ENCODE results near the gene DPYD.

The DPYD gene

DNA sequence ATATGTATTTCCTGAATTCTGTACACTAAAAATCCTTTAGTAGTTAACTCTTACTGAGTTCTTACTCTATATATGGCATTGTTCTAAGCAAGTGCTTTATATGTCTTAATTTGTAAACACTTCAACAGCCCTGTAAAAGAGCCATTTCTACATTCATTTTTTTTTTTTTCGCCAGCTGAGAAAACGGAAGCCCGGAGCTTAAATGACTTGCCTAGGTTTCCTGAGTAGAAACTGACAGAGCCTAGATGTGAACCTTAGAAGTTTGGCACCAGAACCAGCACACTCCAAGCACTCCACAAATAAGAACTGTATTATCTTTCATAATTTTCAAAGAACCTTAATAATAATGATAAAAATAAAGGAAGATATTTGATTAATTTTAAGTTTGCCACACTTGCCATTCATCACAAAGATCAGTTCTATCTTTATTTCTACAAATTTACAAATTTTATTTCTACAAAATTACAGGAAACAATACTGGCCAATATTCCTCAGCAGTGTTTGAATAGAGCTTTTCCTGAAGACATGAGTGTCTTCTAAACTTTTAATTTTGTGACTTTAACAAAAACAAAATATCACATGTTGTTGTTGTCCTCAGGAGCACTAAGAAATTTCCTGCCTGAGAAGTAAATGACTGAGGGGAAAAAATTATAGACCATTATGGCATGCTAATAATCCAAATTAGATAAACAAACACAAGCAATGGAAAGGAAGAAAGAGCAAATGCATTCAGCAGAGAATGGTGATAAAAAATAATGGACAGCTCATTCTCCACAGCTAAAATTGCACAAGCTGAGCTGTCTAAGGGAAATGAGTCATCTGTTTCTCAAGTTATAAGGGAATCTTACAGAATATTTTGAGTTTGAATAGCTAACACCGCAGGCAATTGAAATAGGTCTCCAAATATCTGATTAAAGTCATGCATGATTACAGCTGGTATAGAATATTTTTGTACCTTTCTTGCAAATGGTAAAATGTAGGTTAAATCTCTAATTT, 71.2 kb downstream of the DPYD start:
- TF ChIP-seq, protein P1, sequence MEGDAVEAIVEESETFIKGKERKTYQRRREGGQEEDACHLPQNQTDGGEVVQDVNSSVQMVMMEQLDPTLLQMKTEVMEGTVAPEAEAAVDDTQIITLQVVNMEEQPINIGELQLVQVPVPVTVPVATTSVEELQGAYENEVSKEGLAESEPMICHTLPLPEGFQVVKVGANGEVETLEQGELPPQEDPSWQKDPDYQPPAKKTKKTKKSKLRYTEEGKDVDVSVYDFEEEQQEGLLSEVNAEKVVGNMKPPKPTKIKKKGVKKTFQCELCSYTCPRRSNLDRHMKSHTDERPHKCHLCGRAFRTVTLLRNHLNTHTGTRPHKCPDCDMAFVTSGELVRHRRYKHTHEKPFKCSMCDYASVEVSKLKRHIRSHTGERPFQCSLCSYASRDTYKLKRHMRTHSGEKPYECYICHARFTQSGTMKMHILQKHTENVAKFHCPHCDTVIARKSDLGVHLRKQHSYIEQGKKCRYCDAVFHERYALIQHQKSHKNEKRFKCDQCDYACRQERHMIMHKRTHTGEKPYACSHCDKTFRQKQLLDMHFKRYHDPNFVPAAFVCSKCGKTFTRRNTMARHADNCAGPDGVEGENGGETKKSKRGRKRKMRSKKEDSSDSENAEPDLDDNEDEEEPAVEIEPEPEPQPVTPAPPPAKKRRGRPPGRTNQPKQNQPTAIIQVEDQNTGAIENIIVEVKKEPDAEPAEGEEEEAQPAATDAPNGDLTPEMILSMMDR (IDR thresholded peaks at IDR 0.05): no peak
- intact Hi-C loops (cut with DNase I; ENCODE audit: low total_unique reads): no loop called here
- Histone ChIP-seq H3K4me1 (peaks cover 0 to 14% (median 0%) of the 10 kb centered on the region in 4 donors), H3K9me3 (no peaks in the 10 kb centered on the region), H3K27me3 (no peaks in the 10 kb centered on the region), H3K4me3 (no peak overlapping the region), H3K27ac (no peak overlapping the region), H3K36me3 (peaks cover 0 to 18% (median 7%) of the 10 kb centered on the region in 3 donors)
- no peak for DNase-seq

GRCh38 chr1:97845805-97846204, 75.0 kb downstream of the DPYD start:
- no peak overlapping the region for H3K27ac ChIP-seq
- intact Hi-C loops (cut with DNase I; ENCODE audit: low total_unique reads): no loop called here
- H3K36me3 ChIP-seq: peaks cover 0 to 22% (median 7%) of the 10 kb centered on the region in 3 donors
- no peak for DNase-seq
- no peaks in the 10 kb centered on the region for H3K27me3 ChIP-seq
- peaks cover 0 to 14% (median 0%) of the 10 kb centered on the region in 4 donors for H3K4me1 ChIP-seq
- H3K4me3 ChIP-seq: no peak overlapping the region
- TF ChIP-seq, protein P1 (IDR thresholded peaks at IDR 0.05): no peak
- H3K9me3 ChIP-seq: no peaks in the 10 kb centered on the region

DNA sequence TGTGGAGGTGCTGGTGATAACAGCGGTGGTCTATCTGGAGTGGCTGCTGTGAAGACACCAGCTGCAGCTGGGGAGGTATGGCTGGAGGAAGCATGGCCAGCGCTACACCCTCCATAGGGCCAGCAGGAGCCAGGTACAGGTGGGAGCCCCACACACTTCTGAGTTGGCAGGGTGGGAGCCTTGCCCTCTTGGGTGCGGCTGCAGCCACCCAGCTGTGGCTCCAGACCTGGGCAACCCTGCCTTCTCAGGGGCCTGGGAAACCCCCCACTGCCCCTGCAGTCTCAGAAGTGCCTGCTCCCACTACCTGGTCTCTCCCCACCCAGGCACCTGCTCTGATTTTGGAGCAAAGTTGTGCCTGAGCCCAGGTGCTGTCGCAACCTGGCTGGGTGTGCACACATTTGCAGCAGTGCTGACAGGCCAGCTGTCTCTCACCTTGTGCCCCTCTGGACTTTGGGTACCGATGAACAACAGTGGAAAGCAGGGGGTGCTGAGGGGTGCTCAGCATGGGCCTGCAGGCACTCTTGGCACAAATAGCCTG, 76.2 kb downstream of the DPYD start:
- no peaks in the 10 kb centered on the region for H3K27me3 ChIP-seq

DNA sequence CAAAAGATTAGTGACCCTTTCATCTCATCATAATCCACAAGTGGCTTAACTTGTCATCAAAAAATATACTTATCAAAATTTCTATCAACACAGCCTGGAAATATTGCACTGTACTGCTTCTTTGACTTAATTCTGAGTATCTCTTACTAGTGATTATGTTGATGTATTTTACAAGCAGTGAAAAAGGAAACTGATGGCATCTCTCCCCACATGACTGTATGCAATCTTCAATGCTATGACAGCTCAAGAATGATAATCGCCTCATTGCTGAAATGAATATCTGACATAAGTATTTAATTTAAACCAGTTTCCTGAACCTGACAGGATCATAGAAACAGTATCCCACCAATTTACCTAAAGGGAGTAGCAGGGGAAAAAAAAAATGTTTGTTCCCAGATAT, 79.5 kb downstream of the DPYD start:
- Histone ChIP-seq H3K36me3 (peaks cover 0 to 22% (median 7%) of the 10 kb centered on the region in 3 donors), H3K27ac (no peak overlapping the region), H3K9me3 (no peaks in the 10 kb centered on the region), H3K27me3 (no peaks in the 10 kb centered on the region), H3K4me3 (no peak overlapping the region), H3K4me1 (no peaks in the 10 kb centered on the region)
- no peak for DNase-seq
- TF ChIP-seq, protein P1 (IDR thresholded peaks at IDR 0.05): no peak
- intact Hi-C loops (cut with DNase I; ENCODE audit: low total_unique reads): no loop called here

More for the DNA sequence above, 76.2 kb downstream of the DPYD start:
- H3K9me3 ChIP-seq: no peaks in the 10 kb centered on the region
- intact Hi-C loops (cut with DNase I; ENCODE audit: low total_unique reads): no loop called here
- DNase-seq: no peak
- H3K4me3 ChIP-seq: no peak overlapping the region
- H3K36me3 ChIP-seq: peaks cover 0 to 22% (median 7%) of the 10 kb centered on the region in 3 donors
- no peak overlapping the region for H3K27ac ChIP-seq
- TF ChIP-seq, protein P1 (IDR thresholded peaks at IDR 0.05): no peak
- H3K4me1 ChIP-seq: peaks cover 0 to 5% (median 0%) of the 10 kb centered on the region in 4 donors

GRCh38 chr1:97837161-97837560, 83.7 kb downstream of the DPYD start:
- H3K36me3 ChIP-seq: no peaks in the 10 kb centered on the region
- H3K4me3 ChIP-seq: no peak overlapping the region
- intact Hi-C loops (cut with DNase I; ENCODE audit: low total_unique reads): no loop called here
- no peaks in the 10 kb centered on the region for H3K9me3 ChIP-seq
- H3K27me3 ChIP-seq: no peaks in the 10 kb centered on the region
- no peak overlapping the region for H3K27ac ChIP-seq
- DNase-seq: no peak
- H3K4me1 ChIP-seq: peaks cover 0 to 5% (median 0%) of the 10 kb centered on the region in 4 donors
- TF ChIP-seq, protein P1 (IDR thresholded peaks at IDR 0.05): no peak
